GM18907 (cell line): Measurements from ENCODE around the gene IMPDH2.

Experiments
- ATAC-seq: cut with Tn5 transposase; IDR thresholded peaks from one replicate; pipeline ENCODE4 v1.9.1; 2021; ENCODE audit warnings: mild to moderate bottlenecking, moderate library complexity; ENCODE audit not compliant: unreplicated experiment

IMPDH2 gene

DNA sequence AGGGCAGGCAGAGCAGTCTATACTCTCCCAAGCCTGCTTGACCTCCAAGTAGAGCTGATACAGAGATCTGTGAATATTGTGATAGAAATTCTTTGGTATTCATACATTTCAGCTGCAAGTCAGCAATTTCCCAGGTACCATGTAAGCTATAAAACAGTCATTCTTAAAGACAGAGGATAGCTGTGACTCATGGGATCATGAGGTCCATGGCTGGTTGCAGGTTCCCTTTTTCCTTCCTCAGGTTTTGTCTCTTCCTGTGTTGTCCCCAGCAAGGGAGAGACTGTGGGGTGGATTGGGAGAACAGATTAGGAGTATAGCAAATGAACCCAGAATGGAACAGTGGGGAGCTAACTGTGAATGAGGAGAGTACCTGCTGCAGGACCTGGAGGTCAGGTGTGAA lies 44.5 kb downstream of the IMPDH2 start:
- ATAC-seq: no peak

DNA sequence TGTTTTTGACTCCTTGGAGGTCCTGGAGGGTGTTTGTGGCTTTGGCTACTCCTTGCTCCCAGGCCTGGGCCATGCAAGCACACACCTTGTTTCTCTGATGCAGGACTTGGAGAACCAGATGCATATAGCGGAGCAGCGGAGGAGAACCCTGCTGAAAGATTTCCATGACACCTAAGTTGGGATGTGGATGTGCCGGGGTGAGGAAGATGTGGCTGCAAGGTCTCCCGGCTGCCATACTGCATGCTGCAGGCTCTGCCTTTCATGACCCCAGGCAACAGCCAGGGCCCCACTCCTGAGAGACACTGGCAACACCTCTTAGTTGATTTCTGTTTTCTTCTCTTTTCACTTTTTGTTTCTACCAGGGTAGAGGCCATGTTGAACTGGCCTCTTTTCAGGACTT lies 46.1 kb downstream of the IMPDH2 start:
- no peak for ATAC-seq

DNA sequence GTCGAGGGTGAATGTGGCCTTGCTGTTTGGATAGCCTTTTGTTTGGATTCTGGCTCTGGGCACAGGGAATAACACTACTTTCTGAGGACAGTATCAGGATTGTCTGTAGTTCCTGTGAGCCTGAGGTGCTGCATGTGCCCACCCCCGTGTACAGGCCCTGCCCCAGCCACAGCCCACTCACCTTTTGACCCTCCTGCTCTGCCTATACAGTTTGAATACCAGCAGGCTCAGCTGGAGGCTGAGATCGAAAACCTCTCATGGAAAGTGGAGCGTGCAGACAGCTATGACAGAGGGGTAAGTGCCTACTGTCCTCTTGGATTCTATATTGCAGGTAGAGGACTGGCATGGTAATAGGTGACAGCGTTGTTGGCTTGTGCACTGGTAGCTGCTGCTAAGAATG lies 46.5 kb downstream of the IMPDH2 start:
- ATAC-seq: no peak

DNA sequence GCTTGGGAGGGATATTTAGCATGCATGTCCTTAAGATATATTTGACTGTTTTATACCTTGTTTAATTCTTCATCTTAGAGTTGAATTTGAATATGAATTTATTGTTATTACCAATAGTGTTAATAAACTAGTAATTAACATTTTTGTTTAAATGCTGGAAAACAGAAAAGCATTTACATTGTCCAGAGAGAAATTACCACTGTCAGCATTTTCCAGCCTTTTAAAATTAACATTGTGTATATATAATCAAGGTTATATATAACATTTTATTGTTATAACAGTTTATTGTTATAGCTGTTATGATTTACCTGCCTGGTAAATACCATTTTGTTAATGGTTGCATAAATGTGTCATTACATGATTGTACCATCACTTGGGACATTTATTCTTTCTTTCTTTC lies 47.2 kb downstream of the IMPDH2 start:
- no peak for ATAC-seq

DNA sequence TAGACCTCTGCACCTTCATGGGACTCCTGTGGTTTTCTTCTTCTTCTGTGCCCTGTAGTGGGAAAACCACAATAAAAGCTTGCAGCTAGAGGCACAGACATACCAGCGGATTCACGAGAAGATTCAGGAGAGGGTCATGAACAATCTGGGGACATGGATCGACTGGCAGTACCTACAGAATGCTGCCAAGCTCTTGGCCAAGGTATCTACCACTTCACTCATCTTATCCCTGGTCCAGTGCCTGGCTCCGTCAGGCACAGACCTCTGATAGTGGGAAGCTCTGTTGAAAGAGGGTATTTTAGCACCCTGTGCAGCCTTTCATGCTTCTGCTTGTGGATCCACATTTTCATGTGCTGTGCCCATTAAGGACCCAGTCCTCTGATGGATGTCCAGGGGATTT lies 48.9 kb downstream of the IMPDH2 start:
- ATAC-seq: no peak

DNA sequence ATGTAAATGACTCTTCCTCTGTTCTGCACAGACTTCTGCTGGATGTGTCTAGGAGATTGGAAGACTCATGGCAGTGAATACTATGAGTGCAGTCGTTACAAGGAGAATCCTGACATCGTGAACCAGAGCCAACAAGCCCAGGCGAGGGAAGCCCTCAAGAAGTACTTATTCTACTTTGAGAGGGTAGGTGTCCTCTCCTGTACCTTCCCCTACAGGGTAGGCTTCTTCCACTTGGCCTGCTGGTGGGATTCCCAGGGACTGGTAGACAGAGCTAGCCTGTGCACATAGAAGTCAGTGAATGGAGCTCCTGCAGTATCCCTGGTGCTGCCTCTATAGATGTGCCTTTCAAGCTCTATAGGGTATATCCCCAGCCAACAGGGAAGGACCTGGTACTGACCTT lies 49.7 kb downstream of the IMPDH2 start:
- no peak for ATAC-seq
